ENCODE data around the gene BCL2. TPM values are rescaled to one million over a fixed set of nuclear protein-coding genes. Genes with fewer than 3 reads are reported as not detected.

Gene BCL2
- total RNA-seq, 1 donor: 4.2 TPM

DNA sequence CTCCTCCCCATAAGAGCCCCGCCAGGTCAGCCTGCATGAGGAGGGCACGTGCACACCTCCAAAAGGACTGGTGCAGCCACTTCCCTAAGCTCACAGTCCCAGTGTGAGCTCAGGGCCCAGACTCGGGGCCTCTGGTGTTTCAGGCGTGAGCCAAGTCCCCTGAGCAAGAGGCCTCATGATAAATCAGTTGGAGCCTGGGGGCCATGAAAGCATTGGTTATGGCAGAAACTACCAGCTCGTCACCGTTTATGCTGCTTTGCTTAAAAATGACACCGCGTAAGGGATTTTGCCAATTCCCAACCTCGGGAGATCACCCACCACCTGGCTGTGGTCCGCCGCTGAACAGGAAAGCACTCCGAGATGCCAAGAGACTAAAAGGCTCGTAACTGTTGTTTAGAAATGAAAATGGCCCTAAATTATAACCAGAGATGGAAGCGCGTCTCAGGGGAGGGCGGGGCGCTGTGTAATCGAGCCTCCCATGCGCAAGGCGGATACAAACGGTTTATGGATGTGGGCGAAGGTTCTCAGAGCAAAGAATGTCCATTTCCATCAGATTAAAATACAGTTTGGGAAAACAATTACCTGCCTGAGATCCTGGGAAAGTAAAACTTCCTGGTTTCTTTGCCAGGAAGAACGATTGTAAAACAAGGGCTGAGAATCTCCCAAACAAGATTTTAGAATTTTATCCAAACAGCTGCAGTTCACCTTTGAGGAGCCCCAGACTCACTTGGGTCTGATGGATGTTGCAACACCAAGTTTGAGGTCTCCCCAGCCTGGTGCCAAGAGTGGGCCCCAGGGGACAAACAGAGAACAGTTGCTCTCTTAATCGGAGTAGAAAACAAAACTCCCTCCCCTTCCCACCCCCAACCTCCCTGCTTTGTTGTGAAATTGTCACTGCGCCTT is 141.4 kb downstream of the BCL2 start:
- TF ChIP-seq, protein P1, sequence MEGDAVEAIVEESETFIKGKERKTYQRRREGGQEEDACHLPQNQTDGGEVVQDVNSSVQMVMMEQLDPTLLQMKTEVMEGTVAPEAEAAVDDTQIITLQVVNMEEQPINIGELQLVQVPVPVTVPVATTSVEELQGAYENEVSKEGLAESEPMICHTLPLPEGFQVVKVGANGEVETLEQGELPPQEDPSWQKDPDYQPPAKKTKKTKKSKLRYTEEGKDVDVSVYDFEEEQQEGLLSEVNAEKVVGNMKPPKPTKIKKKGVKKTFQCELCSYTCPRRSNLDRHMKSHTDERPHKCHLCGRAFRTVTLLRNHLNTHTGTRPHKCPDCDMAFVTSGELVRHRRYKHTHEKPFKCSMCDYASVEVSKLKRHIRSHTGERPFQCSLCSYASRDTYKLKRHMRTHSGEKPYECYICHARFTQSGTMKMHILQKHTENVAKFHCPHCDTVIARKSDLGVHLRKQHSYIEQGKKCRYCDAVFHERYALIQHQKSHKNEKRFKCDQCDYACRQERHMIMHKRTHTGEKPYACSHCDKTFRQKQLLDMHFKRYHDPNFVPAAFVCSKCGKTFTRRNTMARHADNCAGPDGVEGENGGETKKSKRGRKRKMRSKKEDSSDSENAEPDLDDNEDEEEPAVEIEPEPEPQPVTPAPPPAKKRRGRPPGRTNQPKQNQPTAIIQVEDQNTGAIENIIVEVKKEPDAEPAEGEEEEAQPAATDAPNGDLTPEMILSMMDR (IDR thresholded peaks at IDR 0.05; ENCODE audit: insufficient read depth, low read length): no peak
- no peak overlapping the region for H3K4me3 ChIP-seq (ENCODE audit: low read depth, low read length)
- DNase-seq (ENCODE audit: low read depth): no peak

DNA sequence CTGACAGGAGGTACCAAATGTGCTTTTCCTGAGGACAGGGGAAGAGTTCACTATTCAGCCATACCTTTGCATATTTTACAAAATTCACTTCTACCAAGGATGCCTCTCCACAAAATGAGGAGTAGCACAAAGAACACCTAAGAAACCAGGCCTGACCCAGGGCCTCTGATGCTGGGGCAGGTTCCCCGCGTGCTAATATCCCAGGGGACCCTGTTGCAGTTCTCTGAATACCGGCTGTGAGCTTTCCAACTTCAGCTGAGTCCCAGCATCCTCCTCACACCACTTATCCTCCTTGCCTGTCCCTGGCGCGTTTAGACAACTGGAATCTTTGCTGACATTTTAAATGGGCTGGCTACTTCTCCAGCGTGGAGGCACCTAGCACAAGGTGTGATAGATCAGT is 142.3 kb downstream of the BCL2 start:
- TF ChIP-seq, protein P1 (IDR thresholded peaks at IDR 0.05; ENCODE audit: insufficient read depth, low read length): no peak
- no peak overlapping the region for H3K4me3 ChIP-seq (ENCODE audit: low read depth, low read length)
- DNase-seq (ENCODE audit: low read depth): no peak

DNA sequence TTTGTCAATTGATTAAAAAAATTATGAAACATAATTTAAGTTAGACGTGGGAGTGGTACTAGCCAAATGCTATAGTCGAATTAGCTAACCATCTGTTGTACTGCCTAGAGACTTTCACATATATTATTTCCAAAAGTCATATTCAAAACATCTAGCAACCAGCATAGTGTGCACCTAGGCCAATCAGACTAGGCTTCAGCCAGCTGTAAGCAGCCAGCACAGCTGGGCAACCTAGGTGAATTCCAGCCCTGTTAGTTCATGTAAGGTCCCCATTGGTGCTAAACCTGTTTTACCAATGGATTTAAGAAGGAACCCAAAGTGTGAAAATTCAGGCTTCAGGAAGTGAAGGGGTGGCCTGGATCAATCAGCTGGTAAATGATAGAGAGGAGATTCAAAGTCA is 144.3 kb downstream of the BCL2 start:
- DNase-seq (ENCODE audit: low read depth): no peak
- TF ChIP-seq, protein P1 (IDR thresholded peaks at IDR 0.05; ENCODE audit: insufficient read depth, low read length): no peak

DNA sequence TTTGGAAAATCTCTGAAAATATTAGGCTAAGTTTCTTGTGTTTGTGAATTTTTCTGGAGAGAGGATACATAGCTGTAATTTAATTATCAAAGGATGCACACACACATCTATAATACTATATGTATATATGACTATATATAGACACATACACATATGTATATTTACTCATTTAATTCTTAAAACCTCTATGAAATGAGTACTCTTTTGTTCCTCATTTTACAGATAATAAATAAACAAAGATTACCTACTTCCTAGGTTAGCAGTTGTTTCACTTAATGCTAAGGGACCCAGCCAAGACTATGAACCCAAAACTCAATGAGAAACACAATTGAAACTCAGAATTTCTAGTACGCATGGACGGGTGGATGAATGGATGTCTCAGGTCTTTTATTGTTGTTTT is 145.6 kb downstream of the BCL2 start:
- TF ChIP-seq, protein P1 (IDR thresholded peaks at IDR 0.05; ENCODE audit: insufficient read depth, low read length): no peak

More for the DNA sequence above, 144.3 kb downstream of the BCL2 start:
- H3K4me3 ChIP-seq (ENCODE audit: low read depth, low read length): no peak overlapping the region

DNA sequence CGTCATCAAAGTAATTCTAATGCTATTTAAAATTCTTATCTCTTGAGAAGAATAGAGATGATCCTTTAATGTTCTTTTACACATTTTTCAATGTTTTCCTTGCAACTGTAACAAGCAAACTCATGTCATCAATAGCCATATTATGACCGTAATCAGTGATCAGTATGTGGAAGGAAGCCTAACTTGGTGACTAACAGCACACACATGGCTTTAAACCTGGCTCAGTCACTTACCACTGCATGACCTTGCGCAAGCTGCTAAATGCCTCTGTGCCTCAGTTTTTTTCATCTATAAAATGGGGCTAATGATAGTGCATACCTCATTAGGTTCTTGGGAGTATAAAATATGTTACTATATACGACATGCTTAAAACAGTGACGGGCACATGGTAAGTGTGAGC is 149.7 kb downstream of the BCL2 start:
- TF ChIP-seq, protein P1 (IDR thresholded peaks at IDR 0.05; ENCODE audit: insufficient read depth, low read length): no peak
- DNase-seq (ENCODE audit: low read depth): no peak
- no peak overlapping the region for H3K4me3 ChIP-seq (ENCODE audit: low read depth, low read length)

More for the DNA sequence above, 145.6 kb downstream of the BCL2 start:
- H3K4me3 ChIP-seq (ENCODE audit: low read depth, low read length): no peak overlapping the region
- no peak for DNase-seq (ENCODE audit: low read depth)

DNA sequence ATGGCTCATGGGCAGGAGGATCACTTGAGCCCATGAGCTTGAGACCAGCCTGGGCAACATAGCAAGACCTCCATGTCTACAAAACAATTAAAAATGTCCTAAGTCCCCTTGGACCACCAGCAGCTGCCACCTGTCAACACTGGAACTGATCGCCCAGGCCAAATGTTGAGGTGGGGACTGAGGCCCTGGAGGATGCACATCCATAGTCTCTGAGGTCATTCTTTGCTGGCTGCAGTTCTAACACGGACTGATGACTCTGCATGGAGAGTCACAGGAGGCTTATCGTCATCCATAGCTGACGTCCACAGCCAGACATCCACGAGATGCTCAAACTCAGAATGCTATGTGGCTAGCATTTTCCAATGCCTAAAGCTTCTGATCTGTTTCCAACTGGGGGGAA is 151.3 kb downstream of the BCL2 start:
- DNase-seq (ENCODE audit: low read depth): no peak
- TF ChIP-seq, protein P1 (IDR thresholded peaks at IDR 0.05; ENCODE audit: insufficient read depth, low read length): no peak
- no peak overlapping the region for H3K4me3 ChIP-seq (ENCODE audit: low read depth, low read length)
